Astrocyte of the spinal cord (primary cell): Measurements from ENCODE around the gene METRNL.

Experiments
- DNase-seq: peaks from one replicate; pipeline ENCODE4 v3.0.0; 2011; ENCODE audit warnings: low read depth, low spot score
- H3K4me3 ChIP-seq: 2 replicates; pipeline ENCODE4 v1.5.1; 2011; ENCODE audit warnings: low read depth, mild to moderate bottlenecking, low read length, moderate library complexity
- in situ Hi-C: cut with HindIII; loops from 2 replicates; pipeline ENCODE4 v1.10.0; 2017; ENCODE audit warnings: low sequenced_read_pairs
- TF ChIP-seq, protein P1 (sequence below): IDR thresholded peaks from 2 replicates; pipeline ENCODE4 v1.5.1; 2012; ENCODE audit warnings: low read depth, mild to moderate bottlenecking, low read length, inconsistent platforms

Gene METRNL

GRCh38 chr17:83099570-83100181, 20.3 kb downstream of the METRNL start:
- DNase-seq: peak; percentile 69
- TF ChIP-seq, protein P1, sequence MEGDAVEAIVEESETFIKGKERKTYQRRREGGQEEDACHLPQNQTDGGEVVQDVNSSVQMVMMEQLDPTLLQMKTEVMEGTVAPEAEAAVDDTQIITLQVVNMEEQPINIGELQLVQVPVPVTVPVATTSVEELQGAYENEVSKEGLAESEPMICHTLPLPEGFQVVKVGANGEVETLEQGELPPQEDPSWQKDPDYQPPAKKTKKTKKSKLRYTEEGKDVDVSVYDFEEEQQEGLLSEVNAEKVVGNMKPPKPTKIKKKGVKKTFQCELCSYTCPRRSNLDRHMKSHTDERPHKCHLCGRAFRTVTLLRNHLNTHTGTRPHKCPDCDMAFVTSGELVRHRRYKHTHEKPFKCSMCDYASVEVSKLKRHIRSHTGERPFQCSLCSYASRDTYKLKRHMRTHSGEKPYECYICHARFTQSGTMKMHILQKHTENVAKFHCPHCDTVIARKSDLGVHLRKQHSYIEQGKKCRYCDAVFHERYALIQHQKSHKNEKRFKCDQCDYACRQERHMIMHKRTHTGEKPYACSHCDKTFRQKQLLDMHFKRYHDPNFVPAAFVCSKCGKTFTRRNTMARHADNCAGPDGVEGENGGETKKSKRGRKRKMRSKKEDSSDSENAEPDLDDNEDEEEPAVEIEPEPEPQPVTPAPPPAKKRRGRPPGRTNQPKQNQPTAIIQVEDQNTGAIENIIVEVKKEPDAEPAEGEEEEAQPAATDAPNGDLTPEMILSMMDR: no peak
- H3K4me3 ChIP-seq: no peak overlapping the region
- in situ Hi-C loops: no loop called here

DNA sequence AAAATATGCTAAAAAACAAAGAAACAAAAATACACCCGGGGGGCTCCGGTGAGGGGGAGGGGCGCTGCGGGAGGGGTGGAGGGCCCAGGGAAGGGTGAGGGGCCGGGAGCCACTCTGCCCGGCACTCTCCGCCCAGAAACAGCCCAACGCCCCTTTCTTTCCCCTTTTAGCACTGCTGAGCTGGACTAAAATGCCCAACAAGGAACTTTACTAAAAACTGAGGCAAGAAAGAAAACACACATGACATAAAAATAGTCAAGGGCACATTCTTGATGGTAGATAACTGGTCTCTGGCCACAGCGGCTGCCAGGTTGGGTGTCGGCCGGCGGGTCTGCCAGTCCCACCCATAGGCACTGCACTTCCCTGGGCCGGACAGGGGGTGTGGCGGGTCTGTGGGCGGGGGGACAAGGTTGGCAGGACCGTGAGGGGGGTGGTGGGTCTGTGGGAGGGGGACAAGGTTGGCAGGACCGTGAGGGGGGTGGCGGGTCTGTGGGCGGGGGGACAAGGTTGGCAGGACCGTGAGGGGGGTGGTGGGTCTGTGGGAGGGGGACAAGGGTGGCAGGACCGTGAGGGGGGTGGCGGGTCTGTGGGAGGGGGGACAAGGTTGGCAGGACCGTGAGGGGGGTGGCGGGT, 20.9 kb downstream of the METRNL start:
- TF ChIP-seq, protein P1: no peak
- no peak for DNase-seq
- H3K4me3 ChIP-seq: no peak overlapping the region
- in situ Hi-C loops: no loop called here

DNA sequence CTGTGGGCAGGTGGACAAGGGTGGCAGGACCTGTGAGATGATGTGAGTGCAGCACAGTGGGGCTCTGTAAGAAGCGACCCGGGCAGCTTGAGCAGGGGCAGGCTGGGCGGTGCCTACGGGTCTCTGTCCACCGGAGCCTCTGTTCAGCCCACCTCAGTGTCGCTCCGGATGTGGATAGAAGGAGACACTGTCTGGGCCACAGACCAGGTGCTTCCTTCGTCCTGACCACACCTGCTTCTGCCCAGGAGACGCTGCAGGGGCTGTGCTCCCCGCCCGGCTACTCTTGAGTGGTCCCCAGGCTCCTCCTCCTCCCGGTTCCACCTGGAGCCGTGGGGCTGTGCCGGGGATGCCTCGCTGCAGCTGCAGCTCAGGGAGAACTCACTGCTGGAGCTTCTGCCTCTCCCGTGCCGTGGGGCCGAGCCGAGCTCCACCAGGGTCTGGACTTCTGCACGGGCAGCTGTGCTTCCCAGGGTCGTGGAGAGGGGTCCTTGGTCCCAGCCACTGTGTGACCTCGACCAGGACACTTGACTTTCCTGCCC, 21.5 kb downstream of the METRNL start:
- TF ChIP-seq, protein P1: no peak
- no peak overlapping the region for H3K4me3 ChIP-seq
- no peak for DNase-seq

DNA sequence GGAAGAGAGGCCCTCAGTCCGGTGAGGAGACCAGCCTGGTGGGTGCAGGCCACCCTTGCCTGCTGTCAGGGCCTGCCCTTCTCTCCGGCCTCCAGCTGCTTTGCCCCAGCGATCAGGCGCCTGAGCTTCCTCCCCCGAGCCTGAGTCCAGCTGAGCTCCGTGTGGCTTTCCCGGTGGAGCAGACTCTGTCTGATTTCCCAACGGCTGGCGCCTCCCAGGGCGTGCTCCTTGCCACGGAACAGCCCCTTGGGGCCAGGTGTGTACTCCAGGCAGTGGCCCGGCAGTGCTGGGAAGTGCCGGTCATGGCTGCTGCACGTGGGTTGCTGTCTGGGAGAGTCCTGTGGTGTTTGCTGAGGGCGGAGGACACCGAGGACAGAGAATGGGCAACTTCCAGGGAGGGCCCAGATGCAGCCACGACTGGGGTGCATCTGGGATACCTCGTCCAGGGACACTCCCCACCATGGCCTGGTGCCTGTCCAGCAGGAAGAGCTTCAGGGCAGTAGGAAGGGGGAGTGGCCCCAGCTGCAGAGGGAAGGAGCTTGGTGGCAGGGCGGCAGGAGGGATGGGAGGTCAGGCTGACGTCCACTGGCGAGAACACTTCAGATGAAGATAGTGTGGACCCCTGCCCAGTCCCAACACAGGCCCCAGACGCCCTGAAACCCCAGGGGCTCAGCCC, 22.5 kb downstream of the METRNL start:
- H3K4me3 ChIP-seq: no peak overlapping the region
- in situ Hi-C loops: no loop called here
- TF ChIP-seq, protein P1: no peak
- no peak for DNase-seq

More for the DNA sequence above, 21.5 kb downstream of the METRNL start:
- in situ Hi-C loops: no loop called here

DNA sequence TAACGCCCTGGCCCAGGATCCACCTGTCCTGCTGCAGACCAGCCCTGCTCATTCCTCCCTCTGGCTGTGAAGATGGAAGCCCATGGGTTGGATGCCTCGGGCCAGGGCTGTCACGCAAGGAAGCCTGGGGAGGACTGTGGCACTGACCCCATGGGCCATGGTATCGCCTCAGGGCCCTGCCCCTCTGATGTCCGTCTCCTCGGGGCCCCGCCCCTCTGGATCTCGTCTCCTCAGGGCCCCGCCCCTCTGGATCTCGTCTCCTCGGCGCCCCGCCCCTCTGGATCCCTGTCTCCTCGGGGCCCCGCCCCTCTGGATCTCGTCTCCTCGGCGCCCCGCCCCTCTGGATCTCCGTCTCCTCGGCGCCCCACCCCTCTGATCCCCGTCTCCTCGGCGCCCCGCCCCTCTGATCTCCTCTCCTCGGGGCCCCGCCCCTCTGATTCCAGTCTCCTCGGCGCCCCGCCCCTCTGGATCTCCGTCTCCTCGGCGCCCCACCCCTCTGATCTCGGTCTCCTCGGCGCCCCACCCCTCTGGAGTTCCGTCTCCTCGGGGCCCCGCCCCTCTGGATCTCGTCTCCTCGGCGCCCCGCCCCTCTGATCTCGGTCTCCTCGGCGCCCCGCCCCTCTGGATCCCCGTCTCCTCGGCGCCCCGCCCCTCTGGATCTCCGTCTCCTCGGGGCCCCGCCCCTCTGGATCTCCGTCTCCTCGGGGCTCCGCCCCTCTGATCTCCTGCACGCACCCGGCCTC, 24.0 kb downstream of the METRNL start:
- in situ Hi-C loops: no loop called here
- TF ChIP-seq, protein P1: no peak
- no peak overlapping the region for H3K4me3 ChIP-seq
- DNase-seq: no peak

GRCh38 chr17:83103943-83104311, 24.5 kb downstream of the METRNL start:
- no peak overlapping the region for H3K4me3 ChIP-seq
- no peak for DNase-seq
- TF ChIP-seq, protein P1: no peak
- in situ Hi-C loops: no loop called here
